HG03520 (cell line): ENCODE results near the gene USP36.

Experiments
- ATAC-seq: cut with Tn5 transposase; IDR thresholded peaks from one replicate; pipeline ENCODE4 v1.9.1; 2021; ENCODE audit warnings: mild to moderate bottlenecking, moderate library complexity; ENCODE audit not compliant: unreplicated experiment

The USP36 gene

DNA sequence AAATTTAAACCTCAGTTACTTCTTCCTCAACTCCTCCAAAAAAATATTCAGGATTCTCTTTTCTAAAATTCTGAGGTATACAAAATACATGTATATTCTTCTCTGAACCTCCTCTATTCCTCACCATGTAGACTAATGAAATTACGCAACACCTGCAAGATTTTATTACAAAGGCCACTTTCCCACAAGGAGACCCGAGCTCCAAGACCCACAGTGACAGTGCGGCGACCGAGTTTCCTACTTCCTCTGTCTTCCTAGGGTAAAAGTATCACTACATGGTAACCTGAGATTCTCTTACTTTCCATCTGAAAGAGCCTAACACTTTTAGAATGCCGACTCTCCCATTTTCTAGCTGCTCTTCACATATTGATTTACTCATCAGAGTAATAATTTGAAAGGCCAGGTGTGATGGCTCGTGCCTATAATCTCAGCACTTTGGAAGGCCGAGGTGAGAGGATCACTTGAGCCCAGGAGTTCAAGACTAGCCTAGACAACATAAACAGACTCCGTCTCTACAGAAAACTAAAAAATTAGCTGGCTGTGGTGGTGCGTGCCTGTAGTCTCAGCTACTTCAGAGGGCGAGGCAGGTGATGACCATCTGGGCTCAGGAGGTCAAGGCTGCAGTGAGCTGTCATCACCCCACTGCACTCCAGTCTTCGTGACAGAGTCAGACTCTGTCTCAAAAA is 94.2 kb downstream of the USP36 start:
- ATAC-seq = no peak
